ENCODE results near the gene B3GNT2.

Gene B3GNT2

GRCh38 chr2:62216616-62217015 lies 20.7 kb downstream of the B3GNT2 start:
- ChIA-PET CTCF (no interaction called here), POLR2A (no interaction called here)
- Histone ChIP-seq H3K9me3 (ENCODE audit: control insufficient read depth, insufficient read depth, low read depth, low read length) (no peaks in the 10 kb centered on the region), H3K36me3 (ENCODE audit: control insufficient read depth in 2 of 2, insufficient read depth in 1 of 2, low read length in 2 of 2) (no peaks in the 10 kb centered on the region), H3K4me3 (ENCODE audit: low read depth, low read length) (no peak overlapping the region), H3K27ac (ENCODE audit: extremely low read depth, low read depth, low read length) (no peak overlapping the region), H3K4me1 (ENCODE audit: control insufficient read depth, insufficient read depth, low read length) (peaks cover 5% of the 10 kb centered on the region; the same call in 1 of the 2 replicates)
- TF ChIP-seq ZNF473 (tag by site-specific recombination; IDR thresholded peaks at IDR 0.05) (no peak), ZNF510 (tag by site-specific recombination; IDR thresholded peaks at IDR 0.05; ENCODE audit: insufficient replicate concordance) (no peak), ZNF600 (tag by site-specific recombination; IDR thresholded peaks at IDR 0.05) (no peak), ZNF211 (tag by site-specific recombination; IDR thresholded peaks at IDR 0.05; ENCODE audit: low read depth) (no peak), ZNF221 (tag by site-specific recombination; IDR thresholded peaks at IDR 0.05; ENCODE audit: borderline replicate concordance) (no peak), ZNF785 (tag by site-specific recombination; IDR thresholded peaks at IDR 0.05) (no peak), ZNF639 (tag by site-specific recombination; IDR thresholded peaks at IDR 0.05) (no peak), KLF9 (tag by site-specific recombination; IDR thresholded peaks at IDR 0.05; ENCODE audit: low read depth) (no peak), ZNF341 (tag by site-specific recombination; IDR thresholded peaks at IDR 0.05; ENCODE audit: low read depth) (no peak), ZIC2 (tag by site-specific recombination; IDR thresholded peaks at IDR 0.05) (no peak)
- TF ChIP-seq, protein P1, sequence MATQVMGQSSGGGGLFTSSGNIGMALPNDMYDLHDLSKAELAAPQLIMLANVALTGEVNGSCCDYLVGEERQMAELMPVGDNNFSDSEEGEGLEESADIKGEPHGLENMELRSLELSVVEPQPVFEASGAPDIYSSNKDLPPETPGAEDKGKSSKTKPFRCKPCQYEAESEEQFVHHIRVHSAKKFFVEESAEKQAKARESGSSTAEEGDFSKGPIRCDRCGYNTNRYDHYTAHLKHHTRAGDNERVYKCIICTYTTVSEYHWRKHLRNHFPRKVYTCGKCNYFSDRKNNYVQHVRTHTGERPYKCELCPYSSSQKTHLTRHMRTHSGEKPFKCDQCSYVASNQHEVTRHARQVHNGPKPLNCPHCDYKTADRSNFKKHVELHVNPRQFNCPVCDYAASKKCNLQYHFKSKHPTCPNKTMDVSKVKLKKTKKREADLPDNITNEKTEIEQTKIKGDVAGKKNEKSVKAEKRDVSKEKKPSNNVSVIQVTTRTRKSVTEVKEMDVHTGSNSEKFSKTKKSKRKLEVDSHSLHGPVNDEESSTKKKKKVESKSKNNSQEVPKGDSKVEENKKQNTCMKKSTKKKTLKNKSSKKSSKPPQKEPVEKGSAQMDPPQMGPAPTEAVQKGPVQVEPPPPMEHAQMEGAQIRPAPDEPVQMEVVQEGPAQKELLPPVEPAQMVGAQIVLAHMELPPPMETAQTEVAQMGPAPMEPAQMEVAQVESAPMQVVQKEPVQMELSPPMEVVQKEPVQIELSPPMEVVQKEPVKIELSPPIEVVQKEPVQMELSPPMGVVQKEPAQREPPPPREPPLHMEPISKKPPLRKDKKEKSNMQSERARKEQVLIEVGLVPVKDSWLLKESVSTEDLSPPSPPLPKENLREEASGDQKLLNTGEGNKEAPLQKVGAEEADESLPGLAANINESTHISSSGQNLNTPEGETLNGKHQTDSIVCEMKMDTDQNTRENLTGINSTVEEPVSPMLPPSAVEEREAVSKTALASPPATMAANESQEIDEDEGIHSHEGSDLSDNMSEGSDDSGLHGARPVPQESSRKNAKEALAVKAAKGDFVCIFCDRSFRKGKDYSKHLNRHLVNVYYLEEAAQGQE (tag by site-specific recombination; IDR thresholded peaks at IDR 0.05), result no peak

GRCh38 chr2:62217421-62217820 lies 21.5 kb downstream of the B3GNT2 start:
- H3K27ac ChIP-seq (ENCODE audit: extremely low read depth, low read depth, low read length), result no peak overlapping the region
- H3K9me3 ChIP-seq (ENCODE audit: control insufficient read depth, insufficient read depth, low read depth, low read length), result no peaks in the 10 kb centered on the region
- CTCF ChIA-PET, result no interaction called here
- H3K4me1 ChIP-seq (ENCODE audit: control insufficient read depth, insufficient read depth, low read length), result peaks cover 5% of the 10 kb centered on the region; the same call in 1 of the 2 replicates
- POLR2A ChIA-PET, result no interaction called here
- peaks cover 0 to 4% of the 10 kb centered on the region in 2 experiments; a peak in 1 of 3 replicates for H3K36me3 ChIP-seq (ENCODE audit: control insufficient read depth in 2 of 2, insufficient read depth in 1 of 2, low read length in 2 of 2)
- TF ChIP-seq PRDM4 (tag by site-specific recombination; IDR thresholded peaks at IDR 0.05) (no peak), ZNF16 (tag by site-specific recombination; IDR thresholded peaks at IDR 0.05; ENCODE audit: low read depth) (no peak), REPIN1 (tag by site-specific recombination; IDR thresholded peaks at IDR 0.05; ENCODE audit: low read depth) (no peak), ZNF423 (tag by site-specific recombination; IDR thresholded peaks at IDR 0.05) (no peak)
- TF ChIP-seq, protein P2, sequence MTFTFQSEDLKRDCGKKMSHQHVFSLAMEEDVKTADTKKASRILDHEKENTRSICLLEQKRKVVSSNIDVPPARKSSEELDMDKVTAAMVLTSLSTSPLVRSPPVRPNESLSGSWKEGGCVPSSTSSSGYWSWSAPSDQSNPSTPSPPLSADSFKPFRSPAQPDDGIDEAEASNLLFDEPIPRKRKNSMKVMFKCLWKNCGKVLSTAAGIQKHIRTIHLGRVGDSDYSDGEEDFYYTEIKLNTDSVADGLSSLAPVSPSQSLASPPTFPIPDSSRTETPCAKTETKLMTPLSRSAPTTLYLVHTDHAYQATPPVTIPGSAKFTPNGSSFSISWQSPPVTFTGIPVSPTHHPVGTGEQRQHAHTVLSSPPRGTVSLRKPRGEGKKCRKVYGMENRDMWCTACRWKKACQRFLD (tag by site-specific recombination; IDR thresholded peaks at IDR 0.05), result no peak
- H3K4me3 ChIP-seq (ENCODE audit: low read depth, low read length), result no peak overlapping the region
